Measurements from ENCODE around the gene LSAMP.
"Not testable (repeated sequence)": the region's sequence is repeated elsewhere in the genome, so short reads cannot be mapped to it uniquely, and the experiment has no call there.

LSAMP gene

GRCh38 chr3:115871735-115872134, 573.6 kb downstream of the LSAMP start:
- no peak for FAIRE-seq

GRCh38 chr3:115864911-115865310, 580.4 kb downstream of the LSAMP start:
- FAIRE-seq: no peak

GRCh38 chr3:115862849-115863248, 582.4 kb downstream of the LSAMP start:
- FAIRE-seq: no peak

- no peak for FAIRE-seq
Measured at GRCh38 chr3:115862099-115862498, 583.2 kb downstream of the LSAMP start.

GRCh38 chr3:115861166-115861733, 584.0 kb downstream of the LSAMP start:
- no peak for FAIRE-seq

- FAIRE-seq: no peak
Measured at GRCh38 chr3:115860766-115861165, 584.5 kb downstream of the LSAMP start.

GRCh38 chr3:115859002-115859807, 586.1 kb downstream of the LSAMP start:
- no peak for FAIRE-seq

GRCh38 chr3:115857518-115858136, 587.7 kb downstream of the LSAMP start:
- FAIRE-seq: no peak

- no peak for FAIRE-seq
Measured at GRCh38 chr3:115855911-115856310, 589.4 kb downstream of the LSAMP start.

- FAIRE-seq: no peak
Measured at GRCh38 chr3:115853104-115853503, 592.2 kb downstream of the LSAMP start.

GRCh38 chr3:115852278-115852677, 593.0 kb downstream of the LSAMP start:
- no peak for FAIRE-seq

- no peak for FAIRE-seq
Measured at GRCh38 chr3:115851571-115851970, 593.7 kb downstream of the LSAMP start.

GRCh38 chr3:115848641-115849040, 596.6 kb downstream of the LSAMP start:
- no peak for FAIRE-seq

- no peak for FAIRE-seq
Measured at GRCh38 chr3:115845986-115846385, 599.3 kb downstream of the LSAMP start.

GRCh38 chr3:115844729-115845128, 600.6 kb downstream of the LSAMP start:
- FAIRE-seq: not testable (repeated sequence)

GRCh38 chr3:115843206-115843605, 602.1 kb downstream of the LSAMP start:
- FAIRE-seq: no peak

- no peak for FAIRE-seq
Measured at GRCh38 chr3:115839246-115839645, 606.0 kb downstream of the LSAMP start.

GRCh38 chr3:115838786-115839185, 606.5 kb downstream of the LSAMP start:
- FAIRE-seq: no peak

- no peak for FAIRE-seq
Measured at GRCh38 chr3:115836944-115837343, 608.3 kb downstream of the LSAMP start.

- FAIRE-seq: no peak
Measured at GRCh38 chr3:115835946-115836345, 609.3 kb downstream of the LSAMP start.

GRCh38 chr3:115834068-115834467, 611.2 kb downstream of the LSAMP start:
- no peak for FAIRE-seq

GRCh38 chr3:115833074-115833473, 612.2 kb downstream of the LSAMP start:
- FAIRE-seq: peak; percentile 97

GRCh38 chr3:115832265-115832664, 613.0 kb downstream of the LSAMP start:
- no peak for FAIRE-seq

GRCh38 chr3:115831864-115832263, 613.4 kb downstream of the LSAMP start:
- FAIRE-seq: no peak

All from endometrium (tissue), 2 donors.